NCI-H2227 (cell line): Measurements from ENCODE around the gene SLC6A11.

Source experiments
- DNase-seq: peaks from one replicate; lab custom pipeline; 2025; ENCODE audit not compliant: unreplicated experiment; lab: John Stamatoyannopoulos, UW

Gene SLC6A11

DNA sequence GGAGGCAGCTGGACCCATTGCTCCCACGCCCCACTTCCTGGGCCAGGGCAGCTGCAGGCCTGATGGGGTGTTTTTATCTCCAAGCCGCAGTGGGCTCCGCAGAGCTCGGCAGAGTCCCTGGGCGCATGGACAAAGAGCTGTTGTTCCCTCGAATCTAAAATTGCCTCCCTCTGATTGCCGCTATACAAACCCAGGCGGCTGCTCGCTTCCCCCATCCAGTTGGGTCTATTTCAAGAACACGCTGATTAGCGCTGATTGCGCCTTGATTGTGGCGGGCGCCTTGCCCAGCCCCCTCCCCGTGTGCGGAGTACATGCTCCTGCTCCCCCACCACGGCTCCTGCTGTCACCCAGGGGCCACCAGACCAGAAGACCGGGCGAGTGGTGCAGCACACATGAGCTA, 133.2 kb downstream of the SLC6A11 start:
- DNase-seq = peak; percentile 6

DNA sequence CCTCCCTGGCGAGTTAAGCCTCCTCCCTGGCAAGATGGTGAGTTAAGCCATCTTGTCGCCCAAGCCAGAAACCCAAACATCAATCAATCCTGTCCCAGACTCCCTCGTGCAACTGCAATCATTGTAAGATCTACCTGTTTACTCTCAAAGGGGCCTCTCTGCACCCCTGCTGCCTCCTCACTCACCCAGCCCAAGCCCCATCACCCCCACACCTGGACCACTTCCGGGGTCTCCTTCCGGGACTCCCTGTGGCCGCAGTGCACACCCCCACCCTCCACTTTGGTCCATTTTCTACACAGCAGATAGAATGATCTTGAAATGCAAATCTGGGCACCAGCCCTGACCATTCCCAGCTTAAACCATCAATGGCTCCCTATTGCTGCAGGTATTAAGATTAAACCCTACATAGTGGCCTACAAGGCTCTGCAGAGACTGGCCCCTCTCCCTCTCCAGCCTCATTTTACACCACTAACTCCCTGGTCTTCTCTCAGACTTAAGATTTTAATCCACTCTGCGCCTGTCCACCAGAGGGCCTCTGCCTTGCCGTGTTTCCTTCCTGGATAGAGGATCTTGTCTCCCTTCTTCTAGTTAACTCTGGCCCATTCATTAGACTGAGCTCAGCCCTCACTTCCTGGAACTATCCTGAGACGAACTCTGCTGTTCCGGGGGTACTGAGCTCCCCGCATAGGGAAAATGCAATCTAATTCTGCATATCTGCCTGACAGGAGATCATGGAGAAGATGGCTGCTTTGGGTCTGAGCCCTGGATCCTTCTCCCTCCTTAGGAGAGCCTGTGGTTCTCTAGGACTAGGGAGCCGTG, 134.7 kb downstream of the SLC6A11 start:
- DNase-seq = peak; percentile 57

DNA sequence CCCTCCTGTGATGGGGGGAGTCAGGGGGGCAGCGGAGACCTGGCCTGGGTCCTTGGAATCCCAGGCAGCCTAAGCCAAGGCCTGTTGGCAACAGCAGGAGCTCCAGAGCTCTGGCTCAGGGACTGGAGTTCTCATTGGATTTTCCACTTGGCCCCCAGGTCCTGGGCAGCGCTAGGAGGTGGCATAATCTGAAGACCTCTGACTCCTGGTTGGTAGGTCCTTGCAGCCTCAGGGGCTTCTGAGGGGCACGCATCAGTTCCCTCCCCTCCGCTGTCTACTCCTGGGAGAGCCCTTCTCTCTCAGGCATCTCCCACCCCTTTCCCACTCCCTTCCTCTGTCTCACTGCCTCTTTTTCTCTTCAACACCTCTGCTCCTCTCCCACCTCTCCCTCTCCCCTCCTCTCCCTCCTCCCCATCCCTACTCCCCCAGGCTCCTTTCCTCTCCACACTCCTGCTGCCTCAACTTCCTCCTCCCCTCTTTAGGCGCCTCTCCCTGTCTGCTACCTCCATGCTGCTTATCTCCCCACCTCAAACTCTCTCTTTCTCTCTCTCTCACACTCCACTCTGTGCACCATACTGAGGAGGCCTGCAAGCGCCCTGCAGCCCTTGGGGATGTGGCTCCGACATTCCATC, 135.4 kb downstream of the SLC6A11 start:
- DNase-seq = no peak

DNA sequence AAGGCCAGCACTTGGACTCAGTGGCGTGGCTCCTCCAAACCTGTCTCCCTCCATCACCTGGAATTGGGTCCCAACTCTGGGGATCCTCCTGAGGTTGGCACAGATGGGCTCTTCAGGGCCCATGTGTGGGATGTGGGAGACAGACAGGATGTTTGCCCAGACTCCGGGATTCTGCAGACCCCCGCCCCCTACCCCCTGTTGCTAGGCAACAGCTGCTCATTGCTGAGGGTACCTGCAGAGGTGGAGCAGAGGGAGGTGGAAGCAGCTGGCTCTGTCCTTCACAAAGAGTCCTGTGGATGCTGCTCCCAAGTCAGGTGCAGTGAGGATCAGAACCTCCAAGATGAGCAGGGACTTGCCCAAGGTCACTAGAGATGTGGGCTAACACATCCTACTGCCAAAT, 136.5 kb downstream of the SLC6A11 start:
- no peak for DNase-seq

DNA sequence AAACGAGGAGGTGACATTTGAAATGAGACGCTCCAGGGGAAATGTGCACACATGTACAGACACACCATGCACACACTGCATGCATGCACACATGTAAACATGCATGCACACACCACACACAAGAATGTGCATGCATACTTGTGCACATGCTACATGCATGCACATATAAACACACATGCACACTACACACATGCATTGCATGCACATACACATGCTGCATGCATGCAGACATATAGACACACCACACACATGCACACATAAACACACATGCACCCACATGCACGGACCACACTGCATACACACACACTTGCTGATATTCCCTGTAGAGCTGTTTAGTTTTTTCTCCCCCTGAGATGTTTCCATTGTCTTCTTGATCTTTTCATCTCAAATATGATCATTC, 138.7 kb downstream of the SLC6A11 start:
- no peak for DNase-seq

DNA sequence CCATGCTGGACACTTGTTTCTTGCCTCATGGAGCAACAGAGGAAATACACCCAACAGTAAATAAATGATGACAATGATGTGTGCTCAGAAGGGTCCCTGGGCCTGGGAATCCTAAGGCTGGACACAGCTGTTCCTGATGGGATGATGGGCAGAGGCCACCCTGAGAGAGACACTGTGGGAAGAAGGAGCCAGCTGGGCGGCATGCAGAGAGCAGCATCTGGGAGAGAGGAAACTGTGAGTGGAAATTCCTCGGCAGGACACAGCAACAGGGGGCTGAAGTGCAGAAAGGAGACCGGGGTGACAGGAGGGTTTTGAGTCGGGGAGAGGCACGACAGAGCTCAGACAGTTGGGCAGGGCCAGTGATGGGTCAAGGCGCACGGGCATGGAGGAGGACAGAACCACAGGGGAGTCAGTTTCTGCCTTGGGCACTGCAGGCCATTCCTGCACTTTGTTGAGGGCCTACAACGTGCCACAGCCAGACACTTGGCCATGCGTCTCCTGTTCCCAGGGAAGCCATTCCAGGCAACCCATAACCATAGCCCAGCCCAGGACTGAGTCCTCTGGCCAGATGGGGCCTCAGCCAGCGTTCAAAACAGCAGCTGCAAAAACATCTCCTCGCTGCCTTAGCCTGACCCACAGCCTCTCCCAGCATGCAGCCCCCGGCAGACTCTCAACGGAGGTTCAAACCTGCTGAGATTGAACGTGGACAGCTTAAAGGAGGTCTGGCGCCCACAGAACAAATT, 139.9 kb downstream of the SLC6A11 start:
- no peak for DNase-seq

DNA sequence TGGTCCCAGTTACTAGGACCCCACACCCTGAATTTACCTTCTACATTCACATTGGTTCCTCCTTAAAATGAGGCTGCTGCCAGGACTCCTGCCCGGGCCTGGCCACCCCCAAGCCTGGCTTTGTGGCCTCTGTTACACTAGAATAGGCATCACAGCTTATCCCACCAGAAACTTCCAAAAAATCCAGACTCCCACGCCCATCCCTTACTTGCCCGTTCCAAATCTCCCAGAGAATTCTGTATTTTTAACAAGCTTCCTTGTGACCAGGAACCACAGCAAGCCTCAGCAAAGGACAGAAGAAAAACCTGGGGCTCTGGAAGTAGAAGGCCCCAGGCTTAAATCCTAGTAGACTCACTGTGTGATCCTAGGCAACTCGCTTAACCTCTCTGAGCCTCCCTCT, 140.5 kb downstream of the SLC6A11 start:
- DNase-seq = no peak

DNA sequence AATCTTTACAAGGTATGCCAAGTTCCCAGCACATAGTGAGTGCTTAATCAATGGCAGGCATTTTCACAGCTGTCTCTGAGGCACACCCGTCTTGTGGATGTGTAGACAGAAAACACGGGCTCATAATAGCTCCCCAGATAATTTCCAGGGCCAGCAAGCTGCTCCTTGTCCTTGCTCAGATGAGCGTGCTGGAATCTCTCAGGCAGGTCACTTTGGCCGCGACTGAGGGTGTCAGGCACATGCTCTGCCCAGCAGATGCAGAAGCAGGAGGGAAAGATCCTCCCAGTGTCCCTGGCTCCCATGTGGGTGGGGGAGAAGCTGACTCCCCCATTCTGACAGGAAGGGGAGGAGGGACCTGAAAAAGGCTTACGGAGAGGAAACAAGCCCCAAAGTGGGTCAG, 141.0 kb downstream of the SLC6A11 start:
- no peak for DNase-seq

DNA sequence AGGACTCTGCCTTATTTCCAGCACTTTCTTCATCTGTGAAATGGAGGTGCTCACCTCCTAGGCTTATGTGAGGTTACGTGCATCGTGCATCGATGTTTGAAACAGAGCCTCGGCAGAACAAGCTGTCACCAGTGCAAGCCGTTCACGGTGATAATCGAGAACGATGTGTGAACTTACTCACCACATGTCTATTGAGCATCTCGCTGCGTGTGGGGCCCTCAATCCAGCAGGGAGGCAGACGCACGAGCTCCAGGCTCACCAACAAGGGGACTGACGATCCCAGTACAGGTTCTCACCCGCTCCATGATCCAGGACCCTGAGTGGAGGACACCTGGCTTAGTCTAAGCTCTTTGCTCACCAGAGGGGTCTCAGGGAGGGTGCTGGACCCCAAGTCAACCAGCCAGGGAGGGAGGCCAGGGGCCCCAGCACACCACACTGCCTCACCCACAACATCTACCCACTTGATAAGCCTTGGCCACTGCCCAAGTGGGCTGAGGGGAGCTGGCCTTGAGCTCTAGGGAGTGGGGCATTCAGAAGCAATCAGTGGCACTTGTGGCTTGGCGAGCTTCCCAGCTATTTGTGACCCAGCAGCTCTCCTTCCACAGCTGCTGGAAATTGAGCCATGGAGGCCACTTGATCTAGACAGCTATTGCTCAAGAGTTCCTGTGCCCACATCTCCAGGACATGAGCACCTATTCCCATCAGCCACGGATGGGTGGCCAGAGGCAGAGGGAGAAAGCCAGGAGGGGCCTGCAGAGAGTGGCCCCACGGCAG, 142.1 kb downstream of the SLC6A11 start:
- DNase-seq = no peak

DNA sequence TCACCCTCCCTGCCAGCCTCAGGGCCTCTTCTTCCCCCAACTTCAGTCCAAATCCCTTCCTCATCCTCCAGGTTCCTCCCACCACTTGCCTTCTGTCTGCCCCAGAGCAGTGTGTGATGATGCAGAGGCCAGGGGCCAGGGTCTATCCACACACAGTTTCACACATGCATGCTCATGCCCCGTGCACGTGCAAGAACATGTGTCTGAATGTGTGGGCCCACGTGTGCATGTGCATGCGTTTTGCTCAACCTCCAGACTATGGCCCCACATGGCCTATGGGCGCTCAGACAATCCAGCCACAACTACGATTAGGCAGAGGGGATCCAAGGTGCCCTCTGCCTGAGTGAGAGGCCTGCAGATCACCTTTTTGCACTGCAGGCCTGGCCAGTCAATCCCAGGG, 144.2 kb downstream of the SLC6A11 start:
- no peak for DNase-seq

DNA sequence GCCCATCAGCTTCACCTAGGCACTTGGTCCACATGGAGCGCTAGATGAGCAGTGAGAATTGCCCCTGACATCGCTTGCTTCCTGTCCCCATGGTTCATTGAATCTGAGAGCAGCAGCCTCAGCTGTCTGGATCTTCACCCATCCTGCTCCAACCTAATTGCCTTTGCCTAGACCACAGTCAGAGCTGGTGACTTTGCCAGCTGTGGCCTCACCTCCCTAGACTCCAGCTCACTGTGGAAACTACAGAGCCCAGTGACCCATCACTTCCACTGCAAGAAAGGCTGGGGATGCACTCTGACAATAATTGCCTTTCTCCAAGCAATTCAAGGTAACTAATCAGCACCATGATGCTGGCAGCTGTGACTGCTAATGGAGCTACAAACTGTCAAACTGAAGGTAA, 145.9 kb downstream of the SLC6A11 start:
- peak; percentile 62 for DNase-seq

DNA sequence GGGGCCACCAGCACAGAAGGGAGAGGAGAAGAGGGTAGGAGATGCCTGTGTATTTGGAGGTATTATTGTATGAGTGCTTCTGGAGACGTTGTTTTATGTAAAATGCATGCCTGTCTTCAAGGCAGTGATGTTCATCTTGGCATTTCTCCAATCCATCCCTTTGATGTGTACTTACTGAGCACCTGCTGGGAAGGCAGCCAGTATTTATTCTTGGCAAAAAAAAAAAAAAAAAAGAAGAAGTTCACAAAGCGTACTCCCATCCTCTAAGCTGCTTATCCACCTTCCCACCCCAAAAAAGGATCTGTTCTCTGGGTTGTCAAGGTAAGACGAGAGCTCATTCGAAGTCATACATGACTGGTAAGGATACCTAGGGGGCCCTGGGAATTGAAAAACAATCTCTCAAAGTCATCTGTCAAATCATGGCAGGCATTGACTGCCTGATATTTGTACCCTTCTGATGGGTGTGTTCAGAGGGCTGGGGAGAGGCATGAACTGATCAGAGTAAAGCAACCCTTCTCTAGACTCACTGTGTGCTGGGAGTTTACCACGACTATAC, 146.5 kb downstream of the SLC6A11 start:
- DNase-seq = peak; percentile 85

DNA sequence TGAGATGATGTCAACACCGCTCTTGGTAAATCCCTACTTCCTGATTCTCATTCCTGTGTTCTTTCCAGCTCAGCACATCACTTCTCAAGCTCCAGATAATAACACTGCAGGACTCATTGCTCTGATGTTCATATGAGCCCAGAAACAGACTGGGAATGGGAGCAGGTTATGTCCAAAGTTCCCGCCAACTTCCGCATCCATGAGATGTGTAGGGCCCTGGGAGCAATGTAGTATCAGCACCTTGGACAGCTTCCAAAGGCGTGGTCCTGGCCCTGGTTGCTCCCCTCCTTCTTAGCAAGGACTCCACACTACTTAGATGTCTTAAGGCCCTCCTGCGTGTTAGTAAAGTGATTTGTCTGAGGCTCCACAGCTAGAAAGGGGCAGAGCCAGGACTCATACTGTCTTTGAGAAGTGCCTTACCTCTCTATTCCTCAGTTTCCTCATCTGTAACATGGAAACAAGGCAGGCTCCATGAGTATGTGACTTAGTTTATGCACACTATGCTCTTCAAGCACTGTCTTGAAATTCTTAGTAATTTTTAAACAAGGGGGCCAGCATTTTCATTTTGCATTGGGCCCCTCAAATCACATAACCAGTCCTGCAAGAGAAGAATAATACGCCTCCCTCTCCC, 148.6 kb downstream of the SLC6A11 start:
- no peak for DNase-seq

DNA sequence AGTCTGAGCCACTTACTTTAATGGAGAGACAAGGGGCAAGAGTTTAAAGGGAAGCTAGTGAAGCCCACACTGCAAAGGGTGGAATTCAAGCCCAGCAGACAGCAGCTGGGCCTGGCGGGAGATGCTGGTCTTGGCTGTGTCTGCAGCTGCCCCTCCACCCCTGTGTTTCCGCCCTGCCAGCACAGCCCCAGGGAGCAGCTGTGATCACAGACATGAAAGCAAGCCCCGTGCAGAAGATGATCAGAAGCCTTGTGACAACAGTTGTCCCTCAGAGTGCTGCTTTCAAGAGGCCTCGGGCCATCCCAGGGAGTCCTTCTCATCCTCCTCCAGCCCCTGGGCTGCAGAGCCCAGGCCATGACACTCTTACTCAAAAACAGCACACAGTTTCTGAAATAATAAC, 152.4 kb downstream of the SLC6A11 start:
- no peak for DNase-seq

DNA sequence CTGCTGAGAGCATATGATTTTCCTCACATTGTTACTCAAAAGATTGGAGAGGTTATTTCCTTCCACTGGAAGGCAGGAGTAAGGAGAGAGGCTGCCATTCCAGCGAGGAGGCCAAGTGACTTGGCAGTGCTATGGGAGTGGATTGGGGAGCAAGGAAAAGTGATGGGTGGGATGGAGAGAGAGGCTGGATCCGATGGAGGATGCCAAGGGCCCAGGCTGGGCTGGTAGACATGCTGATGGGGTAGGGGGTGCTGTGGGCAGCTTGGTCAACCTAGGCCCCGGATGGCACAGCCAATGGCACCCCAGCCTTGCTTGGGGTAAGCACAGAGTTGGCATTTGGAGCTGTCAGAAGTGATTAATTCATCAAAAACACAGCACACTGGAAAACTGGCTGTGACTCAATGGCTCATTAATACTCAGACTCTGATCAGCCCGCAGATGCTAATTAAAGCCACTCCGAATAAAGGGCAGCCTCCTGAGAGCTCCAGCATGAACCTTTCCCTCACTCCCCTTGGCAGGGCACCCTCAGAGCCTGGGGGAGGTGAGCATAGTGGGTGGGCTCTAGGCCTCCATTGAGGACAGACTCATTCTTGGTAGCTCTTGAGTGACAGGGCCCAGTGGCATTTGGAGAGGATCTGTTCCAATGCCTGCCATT, 154.4 kb downstream of the SLC6A11 start:
- DNase-seq = no peak

DNA sequence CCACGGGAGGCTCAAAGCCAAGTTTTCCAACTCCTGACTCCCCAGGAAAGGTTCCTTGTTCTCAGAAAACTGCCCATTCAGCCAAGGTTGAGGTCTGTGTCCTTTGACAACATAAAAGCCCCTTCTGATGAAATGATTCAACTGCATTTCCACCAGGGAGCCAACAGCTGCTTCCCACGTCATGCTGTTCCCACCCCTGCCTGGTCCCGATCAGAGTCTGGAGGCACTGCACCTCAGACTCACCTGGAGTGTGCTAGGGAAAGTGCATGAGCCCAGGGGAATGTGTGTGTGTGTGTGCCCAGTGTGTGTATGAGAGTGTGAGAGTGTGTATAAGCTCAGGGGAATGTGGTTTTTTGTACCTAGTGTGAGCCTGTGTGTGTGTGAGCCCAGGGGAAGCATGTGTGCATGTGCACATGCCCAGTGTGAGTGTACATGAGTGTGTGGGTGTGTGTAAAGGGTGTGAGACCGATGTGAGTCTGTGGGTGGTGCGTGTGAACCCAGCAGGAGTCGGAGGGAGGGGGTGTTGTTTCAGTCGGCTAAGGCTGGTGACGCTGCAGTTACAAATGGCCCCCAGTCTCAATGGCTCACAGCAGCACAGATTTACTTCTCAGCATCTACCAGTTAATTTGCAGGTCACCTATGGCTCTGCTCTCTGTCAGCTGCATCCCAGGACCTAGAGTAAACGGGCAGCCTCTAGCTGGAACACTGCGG, 156.2 kb downstream of the SLC6A11 start:
- no peak for DNase-seq

DNA sequence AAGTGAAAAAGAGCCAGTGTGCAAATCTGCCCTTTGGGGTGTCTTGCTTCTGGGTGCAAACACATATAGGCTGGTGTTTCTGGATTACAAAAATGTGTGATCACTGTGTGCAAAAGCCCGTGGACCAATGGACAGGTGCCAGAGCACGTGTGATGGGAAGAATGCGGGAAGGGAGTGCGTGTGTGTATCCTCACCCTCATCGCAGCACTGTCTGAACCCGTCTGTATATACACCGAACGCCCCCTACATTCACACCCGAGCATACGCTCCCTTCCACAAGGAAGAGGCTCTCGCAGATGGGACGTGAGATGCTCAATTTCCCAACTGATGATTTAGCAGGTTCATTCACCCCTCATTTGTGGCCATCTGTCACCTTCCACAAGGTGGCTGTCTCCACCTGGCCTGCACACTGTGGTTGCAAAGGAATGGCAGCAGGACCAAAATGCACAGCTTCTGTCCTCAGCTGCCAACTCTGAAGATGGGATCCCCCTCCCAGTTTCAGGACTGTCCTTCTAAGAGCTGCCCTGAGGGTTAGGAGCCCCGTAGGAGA, 157.1 kb downstream of the SLC6A11 start:
- no peak for DNase-seq

DNA sequence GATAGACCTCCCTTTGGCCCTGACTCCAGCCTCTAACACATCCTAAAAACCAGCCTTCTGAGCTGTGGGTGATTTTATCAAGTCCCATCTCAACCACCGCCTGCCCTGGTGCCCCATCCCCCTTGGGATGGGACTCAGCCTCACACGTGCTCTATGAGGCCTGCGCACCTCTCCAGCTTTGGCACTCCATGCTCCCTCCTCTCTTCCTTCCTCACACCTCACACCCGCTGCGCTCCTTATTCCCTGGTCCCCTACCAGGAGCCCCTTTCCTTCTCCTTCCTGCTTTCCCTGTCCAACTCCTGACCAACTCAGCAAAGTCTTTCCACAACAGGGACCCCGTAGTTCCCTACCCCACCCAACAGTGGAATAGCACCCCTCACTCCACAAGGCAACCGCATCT, 158.1 kb downstream of the SLC6A11 start:
- DNase-seq = no peak

DNA sequence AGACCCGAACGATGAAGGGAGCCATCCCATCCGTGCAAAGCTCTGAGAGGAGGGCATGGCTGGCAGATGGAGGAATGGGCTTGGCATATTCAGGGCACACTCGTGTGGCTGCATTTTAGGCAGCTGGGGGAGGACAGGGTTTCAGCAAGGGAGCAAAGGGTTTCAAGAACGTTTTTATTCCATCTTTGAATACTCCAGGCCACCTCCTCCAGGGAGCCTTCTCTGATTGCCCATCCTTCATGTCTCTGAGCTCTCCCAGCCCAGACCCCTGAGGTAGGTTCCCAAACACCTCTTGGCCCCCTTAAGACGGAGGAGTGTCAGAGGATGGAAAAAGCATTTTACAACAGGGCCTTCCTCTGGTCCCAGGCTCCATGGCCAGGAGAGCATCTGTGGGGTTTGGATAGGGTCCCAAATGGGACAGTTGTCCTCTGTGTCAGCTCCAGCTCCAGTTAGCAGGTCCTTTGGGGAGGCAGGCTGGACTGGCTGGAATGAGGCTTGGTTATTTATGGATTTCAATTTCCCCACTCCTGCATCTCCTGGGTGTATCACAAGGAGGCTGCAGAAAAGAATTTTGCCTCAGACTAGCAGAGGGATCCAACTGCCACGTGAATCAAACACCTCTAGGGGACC, 158.8 kb downstream of the SLC6A11 start:
- DNase-seq = no peak
